H1 (cell line): ENCODE data around the gene ULK2. TPM values are rescaled to one million over a fixed set of nuclear protein-coding genes. Genes with fewer than 3 reads are reported as not detected.

ENCODE experiments used
- CTCF ChIA-PET: fragments of 300-600 bp; sonication (Branson Sonifier 250); formaldehyde crosslinking; loops from one replicate; lab custom pipeline; 2021; ENCODE audit not compliant: partially characterized antibody; lab: Charles Lee
- POLR2A ChIA-PET: fragments of 300-600 bp; sonication (Branson Sonifier 250); formaldehyde crosslinking; loops from one replicate; lab custom pipeline; 2021; ENCODE audit warnings: inconsistent platforms; ENCODE audit not compliant: partially characterized antibody; lab: Charles Lee
- DNase-seq, 2 experiments: peaks; one replicate each; pipeline versions ENCODE4 v3.0.0 to v3.0.0-alpha.2; 2010 to 2022; ENCODE audit warnings: low spot score in 2 of 2, low read depth in 1 of 2, mixed read lengths in 1 of 2
- FAIRE-seq: peaks from 2 replicates; lab custom pipeline; 2011; peaks lifted over from hg19 to GRCh38; lab: Jason Lieb, UNC
- H2AFZ ChIP-seq: 2 replicates; pipeline ENCODE4 v1.8.1; 2012; ENCODE audit warnings: low read length, inconsistent platforms
- H2AK5ac ChIP-seq: 2 replicates; pipeline ENCODE4 v1.6.1; 2013; ENCODE audit warnings: low read depth, low read length
- H2BK120ac ChIP-seq: replicated peaks from 2 replicates; pipeline ENCODE3; 2013; ENCODE audit warnings: low read depth, low read length, inconsistent platforms
- H2BK12ac ChIP-seq: 2 replicates; pipeline ENCODE4 v1.6.1; 2013; ENCODE audit warnings: low read depth, low read length
- H2BK15ac ChIP-seq: 2 replicates; pipeline ENCODE4 v1.6.1; 2013; ENCODE audit warnings: low read length
- H2BK20ac ChIP-seq: 2 replicates; pipeline ENCODE4 v1.6.1; 2013; ENCODE audit warnings: low read length
- H2BK5ac ChIP-seq: 2 replicates; pipeline ENCODE4 v1.6.1; 2013; ENCODE audit warnings: low read depth, low read length
- H3K14ac ChIP-seq: 2 replicates; pipeline ENCODE4 v1.6.1; 2013; ENCODE audit warnings: inconsistent platforms; ENCODE audit not compliant: insufficient read length
- H3K18ac ChIP-seq: 2 replicates; pipeline ENCODE4 v1.6.1; 2013; ENCODE audit warnings: low read length; ENCODE audit errors: extremely low read depth
- H3K23ac ChIP-seq: 2 replicates; pipeline ENCODE4 v1.6.1; 2013; ENCODE audit warnings: inconsistent platforms; ENCODE audit not compliant: insufficient read length
- H3K23me2 ChIP-seq: 2 replicates; pipeline ENCODE4 v1.6.1; 2013; ENCODE audit warnings: low read depth, low read length
- H3K27ac ChIP-seq: 2 replicates; pipeline ENCODE4 v1.6.1; 2011; ENCODE audit warnings: low read depth, low read length, inconsistent platforms
- H3K27me3 ChIP-seq, 4 experiments: replicated peaks in 1 of 4; 1 replicate in 1 of 4; 2 replicates in 3 of 4; pipeline versions ENCODE4 v1.6.1 to v1.8.1; 2011 to 2013; ENCODE audit warnings: low read length in 3 of 4, mild to moderate bottlenecking in 3 of 4, inconsistent platforms in 2 of 4, mixed read lengths in 2 of 4, moderate library complexity in 1 of 4; ENCODE audit not compliant: control insufficient read depth in 3 of 4, insufficient read depth in 3 of 4; ENCODE audit errors: extremely low read depth in 1 of 4
- H3K36me3 ChIP-seq, 4 experiments: 2 replicates each; pipeline versions ENCODE4 v1.6.1 to v1.8.1; 2011 to 2013; ENCODE audit warnings: mild to moderate bottlenecking in 4 of 4, low read length in 3 of 4, moderate library complexity in 2 of 4, control low read depth in 1 of 4, inconsistent platforms in 1 of 4; ENCODE audit not compliant: insufficient read depth in 4 of 4, control insufficient read depth in 2 of 4
- H3K4ac ChIP-seq: replicated peaks from 2 replicates; pipeline ENCODE3; 2013; ENCODE audit warnings: low read length, low read depth, mixed read lengths, inconsistent platforms; ENCODE audit not compliant: insufficient read length
- H3K4me1 ChIP-seq, 4 experiments: replicated peaks in 1 of 4; 1 replicate in 1 of 4; 2 replicates in 3 of 4; pipeline versions ENCODE4 v1.6.1 to v1.8.1; 2011 to 2013; ENCODE audit warnings: low read length in 3 of 4, inconsistent platforms in 2 of 4, mixed read lengths in 1 of 4; ENCODE audit not compliant: insufficient read depth in 4 of 4, control insufficient read depth in 3 of 4
- H3K4me2 ChIP-seq, 2 experiments: 2 replicates each; pipeline versions ENCODE4 v1.6.1 to v1.8.1; 2011 to 2013; ENCODE audit warnings: low read depth in 2 of 2, low read length in 2 of 2, control low read depth in 1 of 2, inconsistent platforms in 1 of 2, mild to moderate bottlenecking in 1 of 2; ENCODE audit not compliant: insufficient read depth in 1 of 2
- H3K4me3 ChIP-seq, 4 experiments: fragments of 200-600, 300-600 bp in 1 of 4; sonication (generic), shearing (Covaris generic), sonication (Bioruptor Twin) in 1 of 4; 2 replicates each; pipeline versions ENCODE4 v1.5.1 to v1.8.1; 2011 to 2016; ENCODE audit warnings: low read length in 4 of 4, low read depth in 3 of 4, control low read depth in 2 of 4, inconsistent platforms in 2 of 4, mild to moderate bottlenecking in 2 of 4, mixed read lengths in 1 of 4, moderate library complexity in 1 of 4; ENCODE audit not compliant: insufficient read depth in 2 of 4; ENCODE audit errors: extremely low read depth in 1 of 4
- H3K56ac ChIP-seq: replicated peaks from 2 replicates; pipeline ENCODE3; 2013; ENCODE audit warnings: low read depth, mild to moderate bottlenecking, mixed read lengths, low read length, inconsistent platforms; ENCODE audit not compliant: insufficient read length
- H3K79me1 ChIP-seq: 2 replicates; pipeline ENCODE4 v1.6.1; 2013; ENCODE audit warnings: low read depth, low read length, control low read depth
- H3K79me2 ChIP-seq, 2 experiments: 2 replicates each; pipeline versions ENCODE4 v1.6.1 to v1.8.1; 2012 to 2013; ENCODE audit warnings: low read length in 2 of 2, mild to moderate bottlenecking in 2 of 2, inconsistent platforms in 1 of 2; ENCODE audit not compliant: insufficient read depth in 2 of 2, control insufficient read depth in 1 of 2
- H3K9ac ChIP-seq, 4 experiments: replicated peaks in 1 of 4; 1 replicate in 1 of 4; 2 replicates in 3 of 4; pipeline versions ENCODE4 v1.6.1 to v1.8.1; 2011 to 2013; ENCODE audit warnings: low read depth in 3 of 4, low read length in 3 of 4, control low read depth in 2 of 4, mild to moderate bottlenecking in 2 of 4, moderate library complexity in 2 of 4, inconsistent platforms in 1 of 4; ENCODE audit errors: extremely low read depth in 1 of 4
- H3K9me3 ChIP-seq, 2 experiments: 2 replicates each; pipeline versions ENCODE4 v1.6.1 to v1.8.1; 2012 to 2013; ENCODE audit warnings: mild to moderate bottlenecking in 2 of 2, moderate library complexity in 2 of 2, control low read depth in 1 of 2, inconsistent platforms in 1 of 2, low read depth in 1 of 2, low read length in 1 of 2, mixed read lengths in 1 of 2; ENCODE audit not compliant: insufficient read depth in 2 of 2
- H4K20me1 ChIP-seq, 2 experiments: replicated peaks in 1 of 2; 2 replicates each; pipeline versions ENCODE3 to v1.8.1; 2011 to 2013; ENCODE audit warnings: inconsistent platforms in 2 of 2, low read length in 2 of 2, mild to moderate bottlenecking in 1 of 2; ENCODE audit not compliant: insufficient read depth in 2 of 2, control insufficient read depth in 1 of 2
- H4K5ac ChIP-seq: 2 replicates; pipeline ENCODE4 v1.6.1; 2013; ENCODE audit warnings: low read length, low read depth, mixed read lengths, inconsistent platforms; ENCODE audit not compliant: insufficient read length
- H4K8ac ChIP-seq: 2 replicates; pipeline ENCODE4 v1.8.0; 2013; ENCODE audit warnings: mild to moderate bottlenecking, moderate library complexity, low read length, inconsistent platforms; ENCODE audit not compliant: insufficient read depth; ENCODE audit errors: extremely low read depth
- H4K91ac ChIP-seq: replicated peaks from 2 replicates; pipeline ENCODE3; 2013; ENCODE audit warnings: low read length, mixed read lengths, inconsistent platforms; ENCODE audit not compliant: insufficient read length
- BCL11A ChIP-seq, 2 experiments: IDR thresholded peaks; one replicate each; pipeline ENCODE4 v1.6.1; 2011; ENCODE audit warnings: low read depth in 2 of 2, low read length in 2 of 2, mild to moderate bottlenecking in 2 of 2
- CBX5 ChIP-seq: fragments of 300-800, 300-1000 bp; sonication (generic); IDR thresholded peaks from 2 replicates; pipeline ENCODE4 v1.7.1; 2016; ENCODE audit warnings: antibody characterized with exemption, low read length, low read depth
- CREB1 ChIP-seq: IDR thresholded peaks from 2 replicates; pipeline ENCODE4 v1.6.1; 2012; ENCODE audit warnings: inconsistent platforms
- JUN ChIP-seq: IDR thresholded peaks from 2 replicates; pipeline ENCODE4 v1.6.1; 2011; ENCODE audit warnings: low read depth, mild to moderate bottlenecking, improper control_type of control experiment, low read length
- RFX5 ChIP-seq: IDR thresholded peaks from 2 replicates; pipeline ENCODE4 v1.6.1; 2011; ENCODE audit warnings: low read depth, low read length, improper control_type of control experiment, borderline replicate concordance
- RXRA ChIP-seq: IDR thresholded peaks from 2 replicates; pipeline ENCODE4 v1.6.1; 2011; ENCODE audit warnings: low read depth, mild to moderate bottlenecking, low read length, moderate library complexity; ENCODE audit not compliant: insufficient read depth
- SIRT6 ChIP-seq: IDR thresholded peaks from one replicate; pipeline ENCODE4 v1.7.1; 2012; ENCODE audit warnings: low read length, inconsistent platforms
- SIX5 ChIP-seq: IDR thresholded peaks from 2 replicates; pipeline ENCODE4 v1.6.1; 2011; ENCODE audit warnings: mild to moderate bottlenecking, low read depth, low read length
- WGBS, 2 experiments: shearing (Covaris generic) in 1 of 2; methylation state at CpG; one replicate each; pipeline versions ENCODE4 v1.1.6 to v1.1.7; 2013 to 2015; ENCODE audit warnings: low lambda C conversion rate in 2 of 2, mixed read lengths in 2 of 2, inconsistent platforms in 1 of 2, low coverage in 1 of 2, missing lambda C conversion rate in 1 of 2; ENCODE audit not compliant: insufficient replicate concordance in 2 of 2, insufficient coverage in 1 of 2, insufficient read length in 1 of 2; ENCODE audit errors: extremely low coverage in 1 of 2, missing lambda C conversion rate in 1 of 2; 5-methylcytosine and 5-hydroxymethylcytosine counted together
- polyA plus RNA-seq, 7 experiments: library from polyadenylated mRNA; depleted of rRNA in 3 of 7; stranded (reverse) in 5 of 7; unstranded in 2 of 7; fragments of >200 nt in 5 of 7; fragments of 200-250 nt in 2 of 7; gene quantifications; 1 replicate in 5 of 7; 2 replicates in 1 of 7; 4 replicates in 1 of 7; pipeline versions ENCODE4 v1.2.1 to v1.2.3, GENCODE V29; 2011 to 2013; ENCODE audit warnings: missing spikeins in 2 of 7, mixed read lengths in 2 of 7
- total RNA-seq: library from RNA; stranded (reverse); fragmentation: NEBNext Ultra II Directional; extraction: Animal tissue kit (Norgen Biotek cat#: 25700); gene quantifications from 2 replicates; pipeline ENCODE4 v1.2.1, GENCODE V29; 2021
- TF ChIP-seq, protein P1 (sequence below): IDR thresholded peaks from 2 replicates; pipeline ENCODE4 v1.6.1; 2012; ENCODE audit warnings: inconsistent platforms
- TF ChIP-seq, protein P2 (sequence below): IDR thresholded peaks from 2 replicates; pipeline ENCODE4 v1.6.1; 2011; ENCODE audit warnings: low read length, improper control_type of control experiment

The ULK2 gene
- total and polyA plus RNA-seq, 2 of the 8 experiments (the other 6 are each of a cell fraction or from before 2014, with no cell fraction given) = 5.3 to 9.8 TPM

DNA sequence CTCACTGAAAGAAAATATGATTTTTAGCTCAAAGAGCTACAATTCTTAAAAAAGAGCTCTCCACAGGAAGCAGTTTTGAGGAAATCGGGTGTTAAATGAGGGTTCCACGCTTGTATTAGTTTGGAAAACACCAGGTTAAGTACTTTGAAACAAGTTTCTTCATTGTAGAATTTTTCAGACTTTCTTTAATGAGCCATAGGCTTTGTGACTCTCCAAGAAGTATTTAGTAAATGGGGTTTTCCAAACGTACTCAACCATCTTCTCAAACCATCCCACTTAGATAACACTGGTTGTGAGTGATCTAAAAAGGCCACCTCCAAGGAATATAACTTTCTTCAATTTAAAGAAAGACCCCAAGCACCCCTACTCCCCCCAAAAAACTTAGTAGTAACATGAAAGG lies 2.7 kb downstream of the ULK2 start:
- Histone ChIP-seq H2AFZ (no peak overlapping the region), H3K18ac (no peak overlapping the region), H2BK15ac (no peak overlapping the region), H2AK5ac (no peak overlapping the region), H3K79me1 (no peaks in the 10 kb centered on the region), H3K4me3 (no peak overlapping the region), H4K20me1 (no peaks in the 10 kb centered on the region), H3K9me3 (no peaks in the 10 kb centered on the region), H2BK20ac (no peak overlapping the region), H3K23ac (no peak overlapping the region), H3K27me3 (peaks cover 2 to 14% (median 12%) of the 10 kb centered on the region in 4 experiments), H2BK12ac (no peak overlapping the region), H3K9ac (no peak overlapping the region), H3K56ac (no peak overlapping the region), H3K4ac (no peak overlapping the region), H4K8ac (no peak overlapping the region), H3K79me2 (no peaks in the 10 kb centered on the region), H3K27ac (no peak overlapping the region), H3K36me3 (no peaks in the 10 kb centered on the region), H4K91ac (no peak overlapping the region), H3K14ac (no peak overlapping the region), H3K4me1 (peaks cover 0 to 3% (median under 1%) of the 10 kb centered on the region in 4 experiments; a peak in 1 of 7 replicates), H3K23me2 (peaks cover 15% of the 10 kb centered on the region; the same call in 1 of the 2 replicates), H2BK120ac (no peak overlapping the region), H3K4me2 (no peak overlapping the region), H4K5ac (no peak overlapping the region), H2BK5ac (no peak overlapping the region)
- WGBS, 2 experiments = 86% methylated on average over 3 of the region's 3 CpGs; no CpG with 5 or more reads in 1 of the 2 experiments
- POLR2A ChIA-PET = no interaction called here
- TF ChIP-seq, protein P1, sequence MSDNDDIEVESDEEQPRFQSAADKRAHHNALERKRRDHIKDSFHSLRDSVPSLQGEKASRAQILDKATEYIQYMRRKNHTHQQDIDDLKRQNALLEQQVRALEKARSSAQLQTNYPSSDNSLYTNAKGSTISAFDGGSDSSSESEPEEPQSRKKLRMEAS = no peak
- TF ChIP-seq SIRT6 (no peak), JUN (no peak), RFX5 (no peak), SIX5 (no peak), BCL11A (IDR thresholded peaks at IDR 0.05; ENCODE audit: low read depth in 2 of 2, low read length in 2 of 2) (no peak), CREB1 (no peak), RXRA (no peak), CBX5 (no peak)
- TF ChIP-seq, protein P2, sequence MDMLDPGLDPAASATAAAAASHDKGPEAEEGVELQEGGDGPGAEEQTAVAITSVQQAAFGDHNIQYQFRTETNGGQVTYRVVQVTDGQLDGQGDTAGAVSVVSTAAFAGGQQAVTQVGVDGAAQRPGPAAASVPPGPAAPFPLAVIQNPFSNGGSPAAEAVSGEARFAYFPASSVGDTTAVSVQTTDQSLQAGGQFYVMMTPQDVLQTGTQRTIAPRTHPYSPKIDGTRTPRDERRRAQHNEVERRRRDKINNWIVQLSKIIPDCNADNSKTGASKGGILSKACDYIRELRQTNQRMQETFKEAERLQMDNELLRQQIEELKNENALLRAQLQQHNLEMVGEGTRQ = no peak
- no peak for FAIRE-seq
- CTCF ChIA-PET = no interaction called here
- no peak for DNase-seq
